RKO (cell line): ENCODE data around the gene IFRD1.
"Not testable (repeated sequence)": the region's sequence is repeated elsewhere in the genome, so short reads cannot be mapped to it uniquely, and the experiment has no call there.

Source experiments
- DNase-seq: peaks from one replicate; pipeline ENCODE4 v3.0.0-alpha.2; 2016; ENCODE audit warnings: low spot score

Gene IFRD1

GRCh38 chr7:112516418-112516817 lies 66.2 kb downstream of the IFRD1 start:
- DNase-seq: not testable (repeated sequence)

- no peak for DNase-seq
Measured at GRCh38 chr7:112517487-112517886, 67.2 kb downstream of the IFRD1 start.

GRCh38 chr7:112520787-112521186 lies 70.5 kb downstream of the IFRD1 start:
- DNase-seq: no peak

- DNase-seq: no peak
Measured at GRCh38 chr7:112521942-112522341, 71.7 kb downstream of the IFRD1 start.

- DNase-seq: no peak
Measured at GRCh38 chr7:112523871-112524270, 73.6 kb downstream of the IFRD1 start.
